H1 (cell line): ENCODE measurements around the gene ALG3. TPM values are rescaled to one million over a fixed set of nuclear protein-coding genes. Genes with fewer than 3 reads are reported as not detected.

Source experiments
- CTCF ChIA-PET: fragments of 300-600 bp; sonication (Branson Sonifier 250); formaldehyde crosslinking; loops from one replicate; lab custom pipeline; 2021; ENCODE audit not compliant: partially characterized antibody; lab: Charles Lee
- POLR2A ChIA-PET: fragments of 300-600 bp; sonication (Branson Sonifier 250); formaldehyde crosslinking; loops from one replicate; lab custom pipeline; 2021; ENCODE audit warnings: inconsistent platforms; ENCODE audit not compliant: partially characterized antibody; lab: Charles Lee
- DNase-seq, 2 experiments: peaks; one replicate each; pipeline versions ENCODE4 v3.0.0 to v3.0.0-alpha.2; 2010 to 2022; ENCODE audit warnings: low spot score in 2 of 2, low read depth in 1 of 2, mixed read lengths in 1 of 2
- FAIRE-seq: peaks from 2 replicates; lab custom pipeline; 2011; peaks lifted over from hg19 to GRCh38; lab: Jason Lieb, UNC
- H2AFZ ChIP-seq: 2 replicates; pipeline ENCODE4 v1.8.1; 2012; ENCODE audit warnings: low read length, inconsistent platforms
- H2AK5ac ChIP-seq: 2 replicates; pipeline ENCODE4 v1.6.1; 2013; ENCODE audit warnings: low read depth, low read length
- H2BK120ac ChIP-seq: replicated peaks from 2 replicates; pipeline ENCODE3; 2013; ENCODE audit warnings: low read depth, low read length, inconsistent platforms
- H2BK12ac ChIP-seq: 2 replicates; pipeline ENCODE4 v1.6.1; 2013; ENCODE audit warnings: low read depth, low read length
- H2BK15ac ChIP-seq: 2 replicates; pipeline ENCODE4 v1.6.1; 2013; ENCODE audit warnings: low read length
- H2BK20ac ChIP-seq: 2 replicates; pipeline ENCODE4 v1.6.1; 2013; ENCODE audit warnings: low read length
- H2BK5ac ChIP-seq: 2 replicates; pipeline ENCODE4 v1.6.1; 2013; ENCODE audit warnings: low read depth, low read length
- H3K14ac ChIP-seq: 2 replicates; pipeline ENCODE4 v1.6.1; 2013; ENCODE audit warnings: inconsistent platforms; ENCODE audit not compliant: insufficient read length
- H3K18ac ChIP-seq: 2 replicates; pipeline ENCODE4 v1.6.1; 2013; ENCODE audit warnings: low read length; ENCODE audit errors: extremely low read depth
- H3K23ac ChIP-seq: 2 replicates; pipeline ENCODE4 v1.6.1; 2013; ENCODE audit warnings: inconsistent platforms; ENCODE audit not compliant: insufficient read length
- H3K23me2 ChIP-seq: 2 replicates; pipeline ENCODE4 v1.6.1; 2013; ENCODE audit warnings: low read depth, low read length
- H3K27ac ChIP-seq: 2 replicates; pipeline ENCODE4 v1.6.1; 2011; ENCODE audit warnings: low read depth, low read length, inconsistent platforms
- H3K27me3 ChIP-seq, 4 experiments: replicated peaks in 1 of 4; 1 replicate in 1 of 4; 2 replicates in 3 of 4; pipeline versions ENCODE4 v1.6.1 to v1.8.1; 2011 to 2013; ENCODE audit warnings: low read length in 3 of 4, mild to moderate bottlenecking in 3 of 4, inconsistent platforms in 2 of 4, mixed read lengths in 2 of 4, moderate library complexity in 1 of 4; ENCODE audit not compliant: control insufficient read depth in 3 of 4, insufficient read depth in 3 of 4; ENCODE audit errors: extremely low read depth in 1 of 4
- H3K36me3 ChIP-seq, 4 experiments: 2 replicates each; pipeline versions ENCODE4 v1.6.1 to v1.8.1; 2011 to 2013; ENCODE audit warnings: mild to moderate bottlenecking in 4 of 4, low read length in 3 of 4, moderate library complexity in 2 of 4, control low read depth in 1 of 4, inconsistent platforms in 1 of 4; ENCODE audit not compliant: insufficient read depth in 4 of 4, control insufficient read depth in 2 of 4
- H3K4ac ChIP-seq: replicated peaks from 2 replicates; pipeline ENCODE3; 2013; ENCODE audit warnings: low read length, low read depth, mixed read lengths, inconsistent platforms; ENCODE audit not compliant: insufficient read length
- H3K4me1 ChIP-seq, 4 experiments: replicated peaks in 1 of 4; 1 replicate in 1 of 4; 2 replicates in 3 of 4; pipeline versions ENCODE4 v1.6.1 to v1.8.1; 2011 to 2013; ENCODE audit warnings: low read length in 3 of 4, inconsistent platforms in 2 of 4, mixed read lengths in 1 of 4; ENCODE audit not compliant: insufficient read depth in 4 of 4, control insufficient read depth in 3 of 4
- H3K4me2 ChIP-seq, 2 experiments: 2 replicates each; pipeline versions ENCODE4 v1.6.1 to v1.8.1; 2011 to 2013; ENCODE audit warnings: low read depth in 2 of 2, low read length in 2 of 2, control low read depth in 1 of 2, inconsistent platforms in 1 of 2, mild to moderate bottlenecking in 1 of 2; ENCODE audit not compliant: insufficient read depth in 1 of 2
- H3K4me3 ChIP-seq, 4 experiments: fragments of 200-600, 300-600 bp in 1 of 4; sonication (generic), shearing (Covaris generic), sonication (Bioruptor Twin) in 1 of 4; 2 replicates each; pipeline versions ENCODE4 v1.5.1 to v1.8.1; 2011 to 2016; ENCODE audit warnings: low read length in 4 of 4, low read depth in 3 of 4, control low read depth in 2 of 4, inconsistent platforms in 2 of 4, mild to moderate bottlenecking in 2 of 4, mixed read lengths in 1 of 4, moderate library complexity in 1 of 4; ENCODE audit not compliant: insufficient read depth in 2 of 4; ENCODE audit errors: extremely low read depth in 1 of 4
- H3K56ac ChIP-seq: replicated peaks from 2 replicates; pipeline ENCODE3; 2013; ENCODE audit warnings: low read depth, mild to moderate bottlenecking, mixed read lengths, low read length, inconsistent platforms; ENCODE audit not compliant: insufficient read length
- H3K79me1 ChIP-seq: 2 replicates; pipeline ENCODE4 v1.6.1; 2013; ENCODE audit warnings: low read depth, low read length, control low read depth
- H3K79me2 ChIP-seq, 2 experiments: 2 replicates each; pipeline versions ENCODE4 v1.6.1 to v1.8.1; 2012 to 2013; ENCODE audit warnings: low read length in 2 of 2, mild to moderate bottlenecking in 2 of 2, inconsistent platforms in 1 of 2; ENCODE audit not compliant: insufficient read depth in 2 of 2, control insufficient read depth in 1 of 2
- H3K9ac ChIP-seq, 4 experiments: replicated peaks in 1 of 4; 1 replicate in 1 of 4; 2 replicates in 3 of 4; pipeline versions ENCODE4 v1.6.1 to v1.8.1; 2011 to 2013; ENCODE audit warnings: low read depth in 3 of 4, low read length in 3 of 4, control low read depth in 2 of 4, mild to moderate bottlenecking in 2 of 4, moderate library complexity in 2 of 4, inconsistent platforms in 1 of 4; ENCODE audit errors: extremely low read depth in 1 of 4
- H3K9me3 ChIP-seq, 2 experiments: 2 replicates each; pipeline versions ENCODE4 v1.6.1 to v1.8.1; 2012 to 2013; ENCODE audit warnings: mild to moderate bottlenecking in 2 of 2, moderate library complexity in 2 of 2, control low read depth in 1 of 2, inconsistent platforms in 1 of 2, low read depth in 1 of 2, low read length in 1 of 2, mixed read lengths in 1 of 2; ENCODE audit not compliant: insufficient read depth in 2 of 2
- H4K20me1 ChIP-seq, 2 experiments: replicated peaks in 1 of 2; 2 replicates each; pipeline versions ENCODE3 to v1.8.1; 2011 to 2013; ENCODE audit warnings: inconsistent platforms in 2 of 2, low read length in 2 of 2, mild to moderate bottlenecking in 1 of 2; ENCODE audit not compliant: insufficient read depth in 2 of 2, control insufficient read depth in 1 of 2
- H4K5ac ChIP-seq: 2 replicates; pipeline ENCODE4 v1.6.1; 2013; ENCODE audit warnings: low read length, low read depth, mixed read lengths, inconsistent platforms; ENCODE audit not compliant: insufficient read length
- H4K8ac ChIP-seq: 2 replicates; pipeline ENCODE4 v1.8.0; 2013; ENCODE audit warnings: mild to moderate bottlenecking, moderate library complexity, low read length, inconsistent platforms; ENCODE audit not compliant: insufficient read depth; ENCODE audit errors: extremely low read depth
- H4K91ac ChIP-seq: replicated peaks from 2 replicates; pipeline ENCODE3; 2013; ENCODE audit warnings: low read length, mixed read lengths, inconsistent platforms; ENCODE audit not compliant: insufficient read length
- ASH2L ChIP-seq: fragments of 200-600, 300-600 bp; sonication (generic); IDR thresholded peaks from one replicate; pipeline ENCODE4 v1.7.1; 2017; ENCODE audit warnings: low read length
- BACH1 ChIP-seq: IDR thresholded peaks from 2 replicates; pipeline ENCODE4 v1.6.1; 2012; ENCODE audit warnings: low read length, improper control_type of control experiment
- CEBPB ChIP-seq: IDR thresholded peaks from 2 replicates; pipeline ENCODE4 v1.6.1; 2012; ENCODE audit warnings: low read depth, low read length
- EP300 ChIP-seq, 2 experiments: IDR thresholded peaks; 1 replicate in 1 of 2; 2 replicates in 1 of 2; pipeline ENCODE4 v1.6.1; 2011 to 2012; ENCODE audit warnings: low read depth in 2 of 2, low read length in 2 of 2, mild to moderate bottlenecking in 2 of 2, borderline replicate concordance in 1 of 2, inconsistent platforms in 1 of 2, moderate library complexity in 1 of 2
- NANOG ChIP-seq: IDR thresholded peaks from 2 replicates; pipeline ENCODE4 v1.6.1; 2011; ENCODE audit warnings: low read length, low read depth, mild to moderate bottlenecking, inconsistent platforms; ENCODE audit not compliant: insufficient read depth, poor library complexity, severe bottlenecking
- PHF8 ChIP-seq: fragments of 200-600 bp; sonication (generic); conservative IDR thresholded peaks from 2 replicates; pipeline ENCODE4 v1.7.1; 2012; ENCODE audit warnings: low read depth, mild to moderate bottlenecking, inconsistent platforms, low read length, moderate library complexity
- POLR2A ChIP-seq, 2 experiments: IDR thresholded peaks; 1 replicate in 1 of 2; 2 replicates in 1 of 2; pipeline ENCODE4 v1.6.1; 2011; ENCODE audit warnings: low read depth in 2 of 2, low read length in 2 of 2, mild to moderate bottlenecking in 2 of 2; ENCODE audit errors: control extremely low read depth in 1 of 2
- RXRA ChIP-seq: IDR thresholded peaks from 2 replicates; pipeline ENCODE4 v1.6.1; 2011; ENCODE audit warnings: low read depth, mild to moderate bottlenecking, low read length, moderate library complexity; ENCODE audit not compliant: insufficient read depth
- SIN3A ChIP-seq, 2 experiments: IDR thresholded peaks in 1 of 2; conservative IDR thresholded peaks in 1 of 2; 2 replicates each; pipeline ENCODE4 v1.6.1; 2011 to 2012; ENCODE audit warnings: low read length in 2 of 2, improper control_type of control experiment in 1 of 2, low read depth in 1 of 2, mild to moderate bottlenecking in 1 of 2
- SIRT6 ChIP-seq: IDR thresholded peaks from one replicate; pipeline ENCODE4 v1.7.1; 2012; ENCODE audit warnings: low read length, inconsistent platforms
- SRF ChIP-seq: IDR thresholded peaks from 2 replicates; pipeline ENCODE4 v1.6.1; 2011; ENCODE audit warnings: mild to moderate bottlenecking, low read depth, low read length, moderate library complexity
- TBP ChIP-seq: IDR thresholded peaks from 2 replicates; pipeline ENCODE4 v1.6.1; 2011; ENCODE audit warnings: low read depth, low read length, improper control_type of control experiment
- WGBS, 2 experiments: shearing (Covaris generic) in 1 of 2; methylation state at CpG; one replicate each; pipeline versions ENCODE4 v1.1.6 to v1.1.7; 2013 to 2015; ENCODE audit warnings: low lambda C conversion rate in 2 of 2, mixed read lengths in 2 of 2, inconsistent platforms in 1 of 2, low coverage in 1 of 2, missing lambda C conversion rate in 1 of 2; ENCODE audit not compliant: insufficient replicate concordance in 2 of 2, insufficient coverage in 1 of 2, insufficient read length in 1 of 2; ENCODE audit errors: extremely low coverage in 1 of 2, missing lambda C conversion rate in 1 of 2; 5-methylcytosine and 5-hydroxymethylcytosine counted together
- polyA plus RNA-seq, 7 experiments: library from polyadenylated mRNA; depleted of rRNA in 3 of 7; stranded (reverse) in 5 of 7; unstranded in 2 of 7; fragments of >200 nt in 5 of 7; fragments of 200-250 nt in 2 of 7; gene quantifications; 1 replicate in 5 of 7; 2 replicates in 1 of 7; 4 replicates in 1 of 7; pipeline versions ENCODE4 v1.2.1 to v1.2.3, GENCODE V29; 2011 to 2013; ENCODE audit warnings: missing spikeins in 2 of 7, mixed read lengths in 2 of 7
- total RNA-seq: library from RNA; stranded (reverse); fragmentation: NEBNext Ultra II Directional; extraction: Animal tissue kit (Norgen Biotek cat#: 25700); gene quantifications from 2 replicates; pipeline ENCODE4 v1.2.1, GENCODE V29; 2021

ALG3 gene
- total and polyA plus RNA-seq, 2 of the 8 experiments (the other 6 are each of a cell fraction or from before 2014, with no cell fraction given), result 54.6 to 148 TPM

DNA sequence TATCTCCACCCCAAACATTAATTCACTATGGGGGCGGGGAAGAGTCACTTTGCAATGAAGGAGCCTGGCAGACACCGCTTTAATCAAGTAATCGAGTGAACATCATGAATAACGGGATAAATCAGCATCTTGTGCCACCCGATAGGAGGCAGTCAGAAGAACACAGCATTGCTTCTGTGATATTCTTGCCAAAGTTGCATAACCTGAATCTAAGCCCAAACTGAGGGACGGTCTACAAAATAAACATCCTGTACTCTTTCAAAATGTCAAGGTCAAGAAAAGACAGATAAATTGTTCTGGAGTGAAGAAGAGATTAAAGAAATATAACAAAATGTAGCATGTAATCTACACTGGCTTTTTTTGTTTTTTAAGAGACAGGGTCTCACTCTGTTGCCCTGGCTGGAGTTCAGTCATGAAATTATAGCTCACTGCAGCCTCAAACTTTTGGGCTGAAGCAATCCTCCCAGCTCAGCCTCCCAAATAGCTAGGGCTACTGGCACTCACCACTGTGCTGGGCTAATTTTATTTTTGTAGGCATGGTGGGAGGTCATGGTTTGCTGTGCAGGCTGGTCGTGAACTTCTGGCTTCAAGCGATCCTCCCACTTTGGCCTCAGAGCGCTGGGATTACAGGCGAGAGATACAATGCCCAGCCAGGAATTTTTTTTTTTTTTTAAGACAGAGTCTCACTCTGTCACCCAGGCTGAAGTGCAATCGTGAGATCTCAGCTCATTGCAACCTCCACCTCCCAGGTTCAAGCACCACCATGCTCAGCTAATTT is 39.4 kb downstream of the ALG3 start:
- CTCF ChIA-PET, result interaction anchor here (0.7 to 3.2 kb wide), 5 partner anchors 8 to 169 kb away, joined by 3 to 40 read pairs (median 5); no protein-coding TSS in a partner anchor
- Histone ChIP-seq H3K4me1 (no peaks in the 10 kb centered on the region), H3K9ac (no peak overlapping the region), H3K56ac (no peak overlapping the region), H3K23ac (no peak overlapping the region), H3K79me2 (no peaks in the 10 kb centered on the region), H4K91ac (no peak overlapping the region), H3K27me3 (no peaks in the 10 kb centered on the region), H3K79me1 (no peaks in the 10 kb centered on the region), H4K20me1 (no peaks in the 10 kb centered on the region), H2AFZ (no peak overlapping the region), H3K36me3 (no peaks in the 10 kb centered on the region), H3K27ac (no peak overlapping the region)
- DNase-seq, result no peak
- POLR2A ChIA-PET, result interaction anchor here (0.7 kb wide), 1 partner anchor 12 kb away, joined by 3 read pairs; no protein-coding TSS in a partner anchor
- 90% methylated on average over 11 of the region's 11 CpGs; no CpG with 5 or more reads in 1 of the 2 experiments for WGBS, 2 experiments
- TF ChIP-seq NANOG, result no peak
- no peak for TF ChIP-seq SIRT6
- TF ChIP-seq POLR2A (IDR thresholded peaks at IDR 0.05; ENCODE audit: control extremely low read depth in 1 of 2, low read depth in 2 of 2, low read length in 2 of 2), result no peak
- no peak for TF ChIP-seq CEBPB
- TF ChIP-seq ASH2L, result no peak
- TF ChIP-seq PHF8, result no peak
- no peak for TF ChIP-seq TBP
- no peak for TF ChIP-seq EP300 (IDR thresholded peaks at IDR 0.05; ENCODE audit: borderline replicate concordance in 1 of 2, low read depth in 2 of 2, low read length in 2 of 2)
- TF ChIP-seq SIN3A (conservative IDR thresholded peaks at IDR 0.05 in 1 of 2, IDR thresholded peaks at IDR 0.05 in 1 of 2; ENCODE audit: low read depth in 1 of 2, low read length in 2 of 2), result no peak
- no peak for TF ChIP-seq SRF
- no peak for TF ChIP-seq RXRA
- no peak for TF ChIP-seq BACH1
- TF ChIP-seq, all 59 proteins: peak for 0
- H2BK15ac ChIP-seq, result no peak overlapping the region
- no peaks in the 10 kb centered on the region for H3K23me2 ChIP-seq
- no peak overlapping the region for H3K14ac ChIP-seq
- H3K4ac ChIP-seq, result no peak overlapping the region
- H3K4me2 ChIP-seq, result no peak overlapping the region
- no peak overlapping the region for H3K4me3 ChIP-seq
- H2BK20ac ChIP-seq, result no peak overlapping the region
- H2BK12ac ChIP-seq, result no peak overlapping the region
- no peaks in the 10 kb centered on the region for H3K9me3 ChIP-seq
- no peak overlapping the region for H4K8ac ChIP-seq
- no peak overlapping the region for H3K18ac ChIP-seq
- no peak for FAIRE-seq
- H4K5ac ChIP-seq, result no peak overlapping the region
- H2BK120ac ChIP-seq, result no peak overlapping the region
- H2AK5ac ChIP-seq, result no peak overlapping the region
- H2BK5ac ChIP-seq, result no peak overlapping the region
